ENCODE measurements around the gene PCAT7. TPM values are rescaled to one million over a fixed set of nuclear protein-coding genes. Genes with fewer than 3 reads are reported as not detected.

Gene PCAT7
- total RNA-seq, 1 experiment from 2014 or later: not detected

- ChIA-PET CTCF (no interaction called here), POLR2A (ENCODE audit: low non-redundant PET) (interaction anchor here (0.5 kb wide), 1 partner anchor 29 kb away, joined by 3 read pairs; no protein-coding TSS in a partner anchor)
- Histone ChIP-seq H3K4me3 (ENCODE audit: low read depth, low read length, poor library complexity, severe bottlenecking) (no peak overlapping the region), H3K27me3 (replicated peaks; ENCODE audit: insufficient read depth, low read depth, low read length, poor library complexity) (peaks cover 8% of the 10 kb centered on the region), H3K27ac (ENCODE audit: low read depth, low read length, poor library complexity, severe bottlenecking) (no peak overlapping the region), H3K9me3 (ENCODE audit: low read depth, low read length, poor library complexity, severe bottlenecking) (no peaks in the 10 kb centered on the region), H3K4me1 (ENCODE audit: insufficient read depth, low read length, poor library complexity, severe bottlenecking) (no peaks in the 10 kb centered on the region), H3K36me3 (ENCODE audit: insufficient read depth, low read length, poor library complexity, severe bottlenecking) (no peaks in the 10 kb centered on the region)
- DNase-seq (ENCODE audit: low spot score): no peak
- no peak for TF ChIP-seq EZH2 (IDR thresholded peaks at IDR 0.05; ENCODE audit: borderline replicate concordance, low read depth, low read length, poor library complexity, severe bottlenecking)
- no peak for TF ChIP-seq CTCF (conservative IDR thresholded peaks at IDR 0.05; ENCODE audit: low read depth, low read length)
- BruUV-seq (replicated peaks): no TSS peak
- intact Hi-C loops (cut with micrococcal nuclease; ENCODE audit: unreplicated experiment): no loop called here
Measured at GRCh38 chr9:94576131-94576530, 21.2 kb downstream of the PCAT7 start.

GRCh38 chr9:94577036-94577435 lies 22.2 kb downstream of the PCAT7 start:
- ChIA-PET POLR2A (ENCODE audit: low non-redundant PET) (no interaction called here), CTCF (no interaction called here)
- no TSS peak for BruUV-seq (replicated peaks)
- no peak for TF ChIP-seq CTCF (conservative IDR thresholded peaks at IDR 0.05; ENCODE audit: low read depth, low read length)
- TF ChIP-seq EZH2 (IDR thresholded peaks at IDR 0.05; ENCODE audit: borderline replicate concordance, low read depth, low read length, poor library complexity, severe bottlenecking): no peak
- H3K27me3 ChIP-seq (replicated peaks; ENCODE audit: insufficient read depth, low read depth, low read length, poor library complexity): peaks cover 8% of the 10 kb centered on the region
- H3K36me3 ChIP-seq (ENCODE audit: insufficient read depth, low read length, poor library complexity, severe bottlenecking): no peaks in the 10 kb centered on the region
- DNase-seq (ENCODE audit: low spot score): no peak
- H3K4me1 ChIP-seq (ENCODE audit: insufficient read depth, low read length, poor library complexity, severe bottlenecking): no peaks in the 10 kb centered on the region
- intact Hi-C loops (cut with micrococcal nuclease; ENCODE audit: unreplicated experiment): no loop called here
- no peak overlapping the region for H3K4me3 ChIP-seq (ENCODE audit: low read depth, low read length, poor library complexity, severe bottlenecking)
- H3K9me3 ChIP-seq (ENCODE audit: low read depth, low read length, poor library complexity, severe bottlenecking): no peaks in the 10 kb centered on the region
- H3K27ac ChIP-seq (ENCODE audit: low read depth, low read length, poor library complexity, severe bottlenecking): no peak overlapping the region

- intact Hi-C loops (cut with micrococcal nuclease; ENCODE audit: unreplicated experiment): no loop called here
- BruUV-seq (replicated peaks): no TSS peak
- POLR2A ChIA-PET (ENCODE audit: low non-redundant PET): no interaction called here
- no peak for DNase-seq (ENCODE audit: low spot score)
- TF ChIP-seq EZH2 (IDR thresholded peaks at IDR 0.05; ENCODE audit: borderline replicate concordance, low read depth, low read length, poor library complexity, severe bottlenecking) (no peak), CTCF (conservative IDR thresholded peaks at IDR 0.05; ENCODE audit: low read depth, low read length) (no peak)
- CTCF ChIA-PET: no interaction called here
- no peaks in the 10 kb centered on the region for H3K36me3 ChIP-seq (ENCODE audit: insufficient read depth, low read length, poor library complexity, severe bottlenecking)
- H3K27me3 ChIP-seq (replicated peaks; ENCODE audit: insufficient read depth, low read depth, low read length, poor library complexity): peaks cover 8% of the 10 kb centered on the region
- H3K4me3 ChIP-seq (ENCODE audit: low read depth, low read length, poor library complexity, severe bottlenecking): no peak overlapping the region
- H3K27ac ChIP-seq (ENCODE audit: low read depth, low read length, poor library complexity, severe bottlenecking): no peak overlapping the region
- H3K9me3 ChIP-seq (ENCODE audit: low read depth, low read length, poor library complexity, severe bottlenecking): no peaks in the 10 kb centered on the region
- H3K4me1 ChIP-seq (ENCODE audit: insufficient read depth, low read length, poor library complexity, severe bottlenecking): no peaks in the 10 kb centered on the region
Measured at GRCh38 chr9:94577571-94577970, 22.7 kb downstream of the PCAT7 start.

Data from A673 (cell line).